Panc1 (cell line): ENCODE results near the gene HOXA10. TPM values are rescaled to one million over a fixed set of nuclear protein-coding genes. Genes with fewer than 3 reads are reported as not detected.

Experiments used
- ATAC-seq: fragments of 200-7000 bp; cut with Tn5 transposase; 2 replicates; pipeline ENCODE4 v1.9.1; 2020; ENCODE audit warnings: mild to moderate bottlenecking, moderate library complexity
- BruUV-seq: library from RNA; stranded (reverse); fragments of 400-500 nt; replicated peaks from 2 replicates; lab custom pipeline; 2021; lab: Mats Ljungman, UMichigan
- CTCF ChIA-PET: fragments of 300-600 bp; sonication (Branson Sonifier 250); formaldehyde crosslinking; loops from one replicate; lab custom pipeline; 2022; ENCODE audit warnings: antibody characterized with exemption; lab: Charles Lee
- POLR2A ChIA-PET: fragments of 300-600 bp; sonication (Branson Sonifier 250); formaldehyde crosslinking; loops from one replicate; lab custom pipeline; 2022; ENCODE audit warnings: antibody characterized with exemption; lab: Charles Lee
- DNase-seq: peaks from one replicate; pipeline ENCODE4 v3.0.0-alpha.2; 2010; ENCODE audit warnings: low read depth, low spot score
- H3K27ac ChIP-seq: 2 replicates; pipeline ENCODE4 v1.5.1; 2011; ENCODE audit warnings: mild to moderate bottlenecking, low read length, inconsistent platforms
- H3K27me3 ChIP-seq: fragments of 200-500 bp; sonication (Bioruptor generic); 2 replicates; pipeline ENCODE4 v1.6.0; 2014; ENCODE audit warnings: low read length, inconsistent platforms; ENCODE audit not compliant: control insufficient read depth, insufficient read depth
- H3K36me3 ChIP-seq: fragments of 200-500 bp; sonication (Bioruptor generic); 2 replicates; pipeline ENCODE4 v1.5.1; 2014; ENCODE audit warnings: inconsistent platforms, mild to moderate bottlenecking, low read length, moderate library complexity; ENCODE audit not compliant: control insufficient read depth, insufficient read depth
- H3K4me1 ChIP-seq: 2 replicates; pipeline ENCODE4 v1.5.1; 2011; ENCODE audit warnings: inconsistent platforms, mild to moderate bottlenecking, low read length, moderate library complexity; ENCODE audit not compliant: control insufficient read depth, insufficient read depth
- H3K4me3 ChIP-seq, 2 experiments: 2 replicates each; pipeline ENCODE4 v1.5.1; 2011 to 2012; ENCODE audit warnings: low read depth in 2 of 2, low read length in 2 of 2, mild to moderate bottlenecking in 2 of 2, inconsistent platforms in 1 of 2, moderate library complexity in 1 of 2
- H3K9me3 ChIP-seq: fragments of 200-500 bp; sonication (Bioruptor generic); 2 replicates; pipeline ENCODE4 v1.5.1; 2014; ENCODE audit warnings: low read depth, mild to moderate bottlenecking, inconsistent platforms, low read length, moderate library complexity; ENCODE audit not compliant: control insufficient read depth, insufficient read depth
- POLR2AphosphoS5 ChIP-seq: IDR thresholded peaks from 2 replicates; pipeline ENCODE4 v1.6.1; 2012; ENCODE audit warnings: mild to moderate bottlenecking, low read depth, low read length, moderate library complexity
- SIN3A ChIP-seq: IDR thresholded peaks from 2 replicates; pipeline ENCODE4 v1.6.1; 2012; ENCODE audit warnings: low read depth, mild to moderate bottlenecking, low read length, moderate library complexity, borderline replicate concordance; ENCODE audit not compliant: insufficient read depth
- TCF7L2 ChIP-seq: IDR thresholded peaks from 2 replicates; pipeline ENCODE4 v1.6.1; 2011; ENCODE audit warnings: mild to moderate bottlenecking, low read depth, low read length, inconsistent platforms
- in situ Hi-C: cut with HindIII; loops from 2 replicates; pipeline ENCODE4 v1.10.0; 2016; ENCODE audit warnings: low sequenced_read_pairs, low pct_unique_long_range_greater_than_20kb
- intact Hi-C: fragments of 100-400 bp; cut with micrococcal nuclease; formaldehyde crosslinking; loops from one replicate; pipeline ENCODE4 v1.10.0; 2022; ENCODE audit not compliant: unreplicated experiment
- total RNA-seq: library from RNA; stranded (reverse); gene quantifications from one replicate; pipeline ENCODE4 v1.2.1, GENCODE V29; 2021; ENCODE audit not compliant: unreplicated experiment
- TF ChIP-seq, protein P1 (sequence below), 2 experiments: IDR thresholded peaks; 2 replicates each; pipeline ENCODE4 v1.6.1; 2011 to 2012; ENCODE audit warnings: low read depth in 2 of 2, control low read depth in 1 of 2, low read length in 1 of 2, mild to moderate bottlenecking in 1 of 2, moderate library complexity in 1 of 2; ENCODE audit not compliant: insufficient read depth in 1 of 2
- TF ChIP-seq, protein P2 (sequence below): fragments of 450-650 bp; IDR thresholded peaks from 2 replicates; pipeline ENCODE4 v1.5.1; 2017; ENCODE audit warnings: mild to moderate bottlenecking

Gene HOXA10
- total RNA-seq, 1 experiment from 2014 or later, result 0.41 TPM

DNA sequence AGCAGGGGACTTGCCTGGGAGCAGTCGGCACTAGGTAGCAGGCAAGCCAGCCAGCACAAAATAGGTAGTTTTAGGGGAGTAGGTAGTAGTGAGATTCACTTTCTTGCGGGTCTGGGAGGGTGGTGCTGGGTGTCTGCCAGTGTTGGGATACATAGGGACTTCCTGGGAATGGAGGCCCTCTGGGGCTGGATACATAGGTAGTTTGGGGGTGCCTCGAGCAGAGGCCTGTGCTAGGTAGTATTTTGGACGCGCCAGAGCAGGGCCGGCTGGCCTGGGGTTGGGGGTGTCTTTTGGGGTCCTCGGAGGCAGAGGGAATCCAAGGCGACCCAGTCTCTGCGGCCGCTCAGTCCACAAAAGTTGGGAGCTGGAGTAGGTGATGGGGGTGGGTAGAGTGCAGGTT lies 19.8 kb downstream of the HOXA10 start:
- Histone ChIP-seq H3K27ac (no peak overlapping the region), H3K27me3 (no peaks in the 10 kb centered on the region), H3K4me1 (peaks cover 10% of the 10 kb centered on the region), H3K9me3 (no peaks in the 10 kb centered on the region), H3K4me3 (no peak overlapping the region; a peak in 1 of 4 replicates), H3K36me3 (no peaks in the 10 kb centered on the region; the same call in 1 of the 2 replicates)
- BruUV-seq, result no TSS peak
- ATAC-seq (no peak), DNase-seq (no peak)
- ChIA-PET CTCF (interaction anchor here (0.6 kb wide), 1 partner anchor 11 kb away, joined by 3 read pairs; the partner anchor contains the start of gene HOXA5), POLR2A (no interaction called here)
- in situ Hi-C loops, result no loop called here
- TF ChIP-seq, protein P1, sequence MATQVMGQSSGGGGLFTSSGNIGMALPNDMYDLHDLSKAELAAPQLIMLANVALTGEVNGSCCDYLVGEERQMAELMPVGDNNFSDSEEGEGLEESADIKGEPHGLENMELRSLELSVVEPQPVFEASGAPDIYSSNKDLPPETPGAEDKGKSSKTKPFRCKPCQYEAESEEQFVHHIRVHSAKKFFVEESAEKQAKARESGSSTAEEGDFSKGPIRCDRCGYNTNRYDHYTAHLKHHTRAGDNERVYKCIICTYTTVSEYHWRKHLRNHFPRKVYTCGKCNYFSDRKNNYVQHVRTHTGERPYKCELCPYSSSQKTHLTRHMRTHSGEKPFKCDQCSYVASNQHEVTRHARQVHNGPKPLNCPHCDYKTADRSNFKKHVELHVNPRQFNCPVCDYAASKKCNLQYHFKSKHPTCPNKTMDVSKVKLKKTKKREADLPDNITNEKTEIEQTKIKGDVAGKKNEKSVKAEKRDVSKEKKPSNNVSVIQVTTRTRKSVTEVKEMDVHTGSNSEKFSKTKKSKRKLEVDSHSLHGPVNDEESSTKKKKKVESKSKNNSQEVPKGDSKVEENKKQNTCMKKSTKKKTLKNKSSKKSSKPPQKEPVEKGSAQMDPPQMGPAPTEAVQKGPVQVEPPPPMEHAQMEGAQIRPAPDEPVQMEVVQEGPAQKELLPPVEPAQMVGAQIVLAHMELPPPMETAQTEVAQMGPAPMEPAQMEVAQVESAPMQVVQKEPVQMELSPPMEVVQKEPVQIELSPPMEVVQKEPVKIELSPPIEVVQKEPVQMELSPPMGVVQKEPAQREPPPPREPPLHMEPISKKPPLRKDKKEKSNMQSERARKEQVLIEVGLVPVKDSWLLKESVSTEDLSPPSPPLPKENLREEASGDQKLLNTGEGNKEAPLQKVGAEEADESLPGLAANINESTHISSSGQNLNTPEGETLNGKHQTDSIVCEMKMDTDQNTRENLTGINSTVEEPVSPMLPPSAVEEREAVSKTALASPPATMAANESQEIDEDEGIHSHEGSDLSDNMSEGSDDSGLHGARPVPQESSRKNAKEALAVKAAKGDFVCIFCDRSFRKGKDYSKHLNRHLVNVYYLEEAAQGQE (IDR thresholded peaks at IDR 0.05; ENCODE audit: insufficient read depth in 1 of 2, low read depth in 2 of 2, low read length in 1 of 2), result no peak
- intact Hi-C loops, result no loop called here

DNA sequence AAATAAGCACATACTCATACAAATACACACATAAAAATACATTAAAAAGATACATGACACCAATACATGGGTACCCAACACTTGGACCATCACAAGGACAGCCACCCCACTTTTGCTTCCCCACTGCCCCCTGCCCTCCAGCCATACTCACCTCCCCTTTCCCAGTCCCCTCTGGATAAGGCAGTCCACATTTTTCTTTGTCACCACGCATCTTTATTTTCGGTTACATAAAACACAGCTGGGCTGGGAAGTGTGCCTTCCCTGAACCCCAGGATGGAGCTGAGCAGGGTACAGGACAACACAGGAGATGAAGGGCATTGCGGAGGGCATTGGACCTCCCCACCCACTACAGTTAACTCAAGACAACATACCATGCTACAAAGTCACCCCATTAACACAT lies 20.6 kb downstream of the HOXA10 start:
- intact Hi-C loops, result no loop called here
- H3K27ac ChIP-seq, result no peak overlapping the region

More for the DNA sequence above, 20.6 kb downstream of the HOXA10 start:
- ChIA-PET POLR2A (no interaction called here), CTCF (interaction anchor here (0.6 kb wide), 1 partner anchor 33 kb away, joined by 3 read pairs; no protein-coding TSS in a partner anchor)
- Histone ChIP-seq H3K4me1 (peaks cover 18% of the 10 kb centered on the region), H3K27me3 (no peaks in the 10 kb centered on the region), H3K36me3 (no peaks in the 10 kb centered on the region; the same call in 1 of the 2 replicates), H3K9me3 (no peaks in the 10 kb centered on the region), H3K4me3 (no peak overlapping the region)
- in situ Hi-C loops, result no loop called here
- no peak for ATAC-seq
- BruUV-seq, result no TSS peak
- no peak for DNase-seq
- TF ChIP-seq TCF7L2 (no peak), SIN3A (no peak), POLR2AphosphoS5 (no peak)
- TF ChIP-seq, protein P1 (IDR thresholded peaks at IDR 0.05; ENCODE audit: insufficient read depth in 1 of 2, low read depth in 2 of 2, low read length in 1 of 2), result no peak
- TF ChIP-seq, protein P2, sequence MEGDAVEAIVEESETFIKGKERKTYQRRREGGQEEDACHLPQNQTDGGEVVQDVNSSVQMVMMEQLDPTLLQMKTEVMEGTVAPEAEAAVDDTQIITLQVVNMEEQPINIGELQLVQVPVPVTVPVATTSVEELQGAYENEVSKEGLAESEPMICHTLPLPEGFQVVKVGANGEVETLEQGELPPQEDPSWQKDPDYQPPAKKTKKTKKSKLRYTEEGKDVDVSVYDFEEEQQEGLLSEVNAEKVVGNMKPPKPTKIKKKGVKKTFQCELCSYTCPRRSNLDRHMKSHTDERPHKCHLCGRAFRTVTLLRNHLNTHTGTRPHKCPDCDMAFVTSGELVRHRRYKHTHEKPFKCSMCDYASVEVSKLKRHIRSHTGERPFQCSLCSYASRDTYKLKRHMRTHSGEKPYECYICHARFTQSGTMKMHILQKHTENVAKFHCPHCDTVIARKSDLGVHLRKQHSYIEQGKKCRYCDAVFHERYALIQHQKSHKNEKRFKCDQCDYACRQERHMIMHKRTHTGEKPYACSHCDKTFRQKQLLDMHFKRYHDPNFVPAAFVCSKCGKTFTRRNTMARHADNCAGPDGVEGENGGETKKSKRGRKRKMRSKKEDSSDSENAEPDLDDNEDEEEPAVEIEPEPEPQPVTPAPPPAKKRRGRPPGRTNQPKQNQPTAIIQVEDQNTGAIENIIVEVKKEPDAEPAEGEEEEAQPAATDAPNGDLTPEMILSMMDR, result no peak
